Natural killer cell treated with Interleukin-12 subunit alpha and Interleukin-12 subunit beta and Interleukin-15 and Interleukin-18, amount 100 ng/mL, for 72 hours (primary cell): Measurements from ENCODE around the gene BSPRY. TPM values are rescaled to one million over a fixed set of nuclear protein-coding genes. Genes with fewer than 3 reads are reported as not detected.

Experiments used
- ATAC-seq, 2 donors: fragments of 150-1000 bp; cut with Tn5 transposase in 1 of 2; sonication (Bioruptor Pico), chemical (Tn5 transposase) in 1 of 2; 2 replicates each; pipeline ENCODE4 v1.10.0; 2021
- DNase-seq: peaks from one replicate; pipeline ENCODE4 v3.0.0; 2022; ENCODE audit warnings: low spot score
- H3K27ac Mint-ChIP-seq, 2 donors: 1 replicate in 1 of 2; 2 replicates in 1 of 2; pipeline ENCODE4 v1.8.0; 2022; ENCODE audit warnings: mixed read lengths in 2 of 2, mild to moderate bottlenecking in 1 of 2, moderate library complexity in 1 of 2
- H3K27me3 Mint-ChIP-seq, 2 donors: 1 replicate in 1 of 2; 2 replicates in 1 of 2; pipeline ENCODE4 v1.8.0; 2022; ENCODE audit warnings: mixed read lengths in 2 of 2
- H3K36me3 Mint-ChIP-seq: one replicate; pipeline ENCODE4 v1.8.0; 2022; ENCODE audit warnings: mixed read lengths
- H3K4me1 Mint-ChIP-seq, 2 donors: 1 replicate in 1 of 2; 2 replicates in 1 of 2; pipeline ENCODE4 v1.8.0; 2022; ENCODE audit warnings: low read depth in 2 of 2, mixed read lengths in 2 of 2, mild to moderate bottlenecking in 1 of 2
- H3K4me3 Mint-ChIP-seq: one replicate; pipeline ENCODE4 v1.8.0; 2022; ENCODE audit warnings: mixed read lengths
- H3K9me3 Mint-ChIP-seq: 2 replicates; pipeline ENCODE4 v1.8.0; 2022; ENCODE audit warnings: mixed read lengths
- total RNA-seq, 2 donors: library from RNA; stranded (reverse); gene quantifications; one replicate each; pipeline ENCODE4 v1.2.3, GENCODE V29; 2022

Gene BSPRY
- total RNA-seq, 2 donors from 2014 or later, result 2.5 to 5.0 TPM

DNA sequence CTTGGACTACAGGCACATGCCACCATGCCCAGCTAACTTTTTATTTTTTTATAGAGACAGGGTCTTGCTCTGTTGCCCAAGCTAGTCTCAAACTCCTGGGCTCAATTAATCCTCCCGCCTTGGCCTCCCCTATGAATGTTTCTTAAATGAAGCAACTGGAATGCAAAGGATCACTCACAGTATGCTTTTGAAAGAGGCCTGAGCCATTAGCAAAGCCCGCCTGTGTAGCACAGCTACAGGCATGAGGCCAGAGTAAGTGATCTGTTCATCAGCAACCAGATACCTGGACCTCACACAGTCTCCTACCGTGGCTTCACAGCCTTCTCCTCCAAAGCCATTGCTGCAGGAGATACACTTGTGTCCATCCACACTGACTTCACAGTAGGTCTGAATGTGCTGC is 29.3 kb upstream of the BSPRY start:
- no peak for ATAC-seq
- H3K4me3 Mint-ChIP-seq, result no peak overlapping the region
- no peaks in the 10 kb centered on the region for H3K4me1 Mint-ChIP-seq
- H3K27me3 Mint-ChIP-seq, result peaks cover 0 to under 1% of the 10 kb centered on the region in 2 donors
- no peaks in the 10 kb centered on the region for H3K36me3 Mint-ChIP-seq
- no peak for DNase-seq
- no peaks in the 10 kb centered on the region for H3K9me3 Mint-ChIP-seq
- no peak overlapping the region for H3K27ac Mint-ChIP-seq

DNA sequence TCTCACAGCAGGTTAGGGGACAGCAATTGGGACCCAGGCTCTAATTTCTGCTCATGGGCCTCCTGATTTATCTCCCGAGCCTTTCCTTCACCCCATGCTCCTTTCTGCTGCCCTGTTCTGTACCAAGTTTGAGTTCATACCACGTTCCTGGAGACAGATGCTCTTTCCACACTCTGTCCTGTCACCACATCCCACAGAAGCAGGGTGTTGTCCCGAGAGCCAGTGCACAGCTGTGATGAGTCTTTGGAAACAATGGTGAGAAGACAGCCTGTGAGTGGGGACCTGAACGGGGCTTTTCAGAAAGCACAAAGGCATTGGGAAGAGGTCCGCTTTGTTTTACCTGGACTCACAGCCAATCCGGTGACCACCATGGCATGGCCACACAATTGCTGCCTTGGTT is 26.7 kb upstream of the BSPRY start:
- Mint-ChIP-seq H3K27ac (no peak overlapping the region), H3K9me3 (no peaks in the 10 kb centered on the region), H3K27me3 (no peaks in the 10 kb centered on the region), H3K4me3 (no peak overlapping the region), H3K36me3 (no peaks in the 10 kb centered on the region), H3K4me1 (no peaks in the 10 kb centered on the region)
- ATAC-seq, result no peak
- no peak for DNase-seq

DNA sequence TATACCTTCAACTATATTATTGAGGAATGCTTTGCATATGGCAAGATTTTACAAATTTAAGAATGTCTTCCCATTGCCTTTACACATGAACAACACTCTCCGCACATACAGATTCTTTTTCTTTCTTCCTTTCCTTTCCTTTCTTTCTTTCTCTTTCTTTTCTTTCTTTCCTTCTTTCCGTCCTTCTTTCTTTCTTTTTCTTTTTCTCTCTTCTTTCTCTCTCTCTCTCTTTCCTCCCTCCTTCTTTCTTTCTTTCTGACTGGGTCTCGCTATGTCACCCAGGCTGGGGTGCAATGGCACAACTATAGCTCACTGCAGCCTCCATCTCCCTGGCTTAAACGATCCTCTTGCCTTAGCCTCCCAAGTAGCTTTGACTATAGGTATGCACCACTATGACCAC is 23.1 kb upstream of the BSPRY start:
- no peaks in the 10 kb centered on the region for H3K27me3 Mint-ChIP-seq
- ATAC-seq (no peak), DNase-seq (no peak)
- H3K4me3 Mint-ChIP-seq, result no peak overlapping the region
- no peaks in the 10 kb centered on the region for H3K36me3 Mint-ChIP-seq
- no peaks in the 10 kb centered on the region for H3K4me1 Mint-ChIP-seq
- H3K27ac Mint-ChIP-seq, result no peak overlapping the region
- no peaks in the 10 kb centered on the region for H3K9me3 Mint-ChIP-seq

DNA sequence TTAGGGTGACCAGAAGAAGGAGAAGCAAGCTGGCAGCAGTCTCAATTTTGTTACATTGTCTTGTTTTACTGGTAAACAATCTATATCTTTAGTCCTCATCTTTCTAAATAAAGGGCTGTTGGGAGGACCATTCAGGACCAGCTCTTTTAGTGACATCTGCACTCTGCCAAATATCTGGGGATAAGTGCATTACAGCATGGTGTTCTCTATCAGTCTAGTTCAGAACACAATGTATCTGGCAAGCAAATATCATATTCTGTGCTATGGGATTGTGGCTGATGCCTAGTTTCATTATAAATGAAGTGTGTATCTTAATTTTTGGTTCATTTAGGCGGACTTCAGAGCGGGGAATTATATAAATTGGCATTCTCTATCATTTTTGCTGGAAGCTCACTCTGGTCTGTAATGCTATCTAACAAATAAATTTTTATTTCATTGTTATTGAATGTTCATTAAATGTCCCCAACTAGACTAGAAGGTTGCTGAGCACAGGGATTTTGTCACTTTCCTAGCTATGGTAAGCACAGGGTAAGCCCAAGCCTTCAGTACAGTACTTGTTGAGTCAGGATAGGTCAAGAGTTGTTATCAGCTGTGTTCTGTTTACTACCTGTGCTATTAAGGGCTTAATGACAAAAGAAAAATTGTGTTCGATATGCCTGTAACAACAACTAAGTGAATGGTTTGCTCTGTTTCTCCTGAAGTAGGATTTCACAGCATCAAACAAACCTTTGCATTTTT is 21.1 kb upstream of the BSPRY start:
- H3K27me3 Mint-ChIP-seq, result no peaks in the 10 kb centered on the region
- DNase-seq (no peak), ATAC-seq (no peak)
- no peaks in the 10 kb centered on the region for H3K9me3 Mint-ChIP-seq
- no peak overlapping the region for H3K27ac Mint-ChIP-seq
- H3K4me1 Mint-ChIP-seq, result no peaks in the 10 kb centered on the region
- no peaks in the 10 kb centered on the region for H3K36me3 Mint-ChIP-seq
- no peak overlapping the region for H3K4me3 Mint-ChIP-seq

DNA sequence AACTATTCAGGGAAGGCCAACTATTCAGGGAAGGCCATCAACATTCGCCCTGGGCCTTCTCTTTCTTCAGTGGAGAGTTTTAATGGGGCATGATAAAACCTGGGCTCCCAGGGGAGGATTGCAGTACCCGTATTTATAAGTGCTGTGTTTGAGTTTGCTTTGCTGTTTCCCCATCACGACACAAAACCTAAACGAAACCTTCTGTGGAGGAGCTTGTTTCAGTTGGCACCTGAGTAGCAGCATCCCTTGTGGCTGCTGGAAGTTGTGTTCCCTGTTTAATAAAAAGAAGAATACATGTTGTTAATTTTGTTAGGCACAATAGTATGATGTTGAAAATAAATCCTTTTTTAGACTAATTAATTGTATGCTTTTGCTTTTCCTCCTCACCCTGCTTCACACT is 17.6 kb upstream of the BSPRY start:
- Mint-ChIP-seq H3K4me3 (no peak overlapping the region), H3K27me3 (peaks cover 0 to 2% of the 10 kb centered on the region in 2 donors), H3K4me1 (no peaks in the 10 kb centered on the region), H3K27ac (no peak overlapping the region), H3K9me3 (no peaks in the 10 kb centered on the region), H3K36me3 (no peaks in the 10 kb centered on the region)
- no peak for DNase-seq
- ATAC-seq, result no peak

DNA sequence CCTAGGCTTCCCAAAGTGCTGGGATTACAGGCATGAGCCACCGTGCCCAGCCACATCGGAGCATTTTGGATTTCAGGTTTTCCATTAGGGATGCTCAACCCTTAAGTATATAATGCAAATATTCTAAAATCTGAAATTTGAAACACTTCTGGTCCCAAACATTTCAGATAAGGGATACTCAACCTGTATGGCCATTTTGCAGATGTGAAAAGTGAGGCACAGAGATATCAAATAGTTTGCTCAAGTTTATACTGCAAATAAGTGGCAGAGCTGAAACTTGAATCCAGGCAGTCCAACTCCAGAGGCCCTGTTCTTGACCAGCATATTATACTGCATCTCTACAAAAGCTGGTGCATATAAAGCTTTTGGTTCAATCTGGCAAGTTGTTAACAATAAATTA is 11.6 kb upstream of the BSPRY start:
- Mint-ChIP-seq H3K36me3 (no peaks in the 10 kb centered on the region), H3K27ac (no peak overlapping the region), H3K4me1 (peaks cover 8 to 20% of the 10 kb centered on the region in 2 donors), H3K4me3 (no peak overlapping the region), H3K9me3 (no peaks in the 10 kb centered on the region), H3K27me3 (peaks cover 0 to 7% of the 10 kb centered on the region in 2 donors)
- DNase-seq (no peak), ATAC-seq (no peak)

DNA sequence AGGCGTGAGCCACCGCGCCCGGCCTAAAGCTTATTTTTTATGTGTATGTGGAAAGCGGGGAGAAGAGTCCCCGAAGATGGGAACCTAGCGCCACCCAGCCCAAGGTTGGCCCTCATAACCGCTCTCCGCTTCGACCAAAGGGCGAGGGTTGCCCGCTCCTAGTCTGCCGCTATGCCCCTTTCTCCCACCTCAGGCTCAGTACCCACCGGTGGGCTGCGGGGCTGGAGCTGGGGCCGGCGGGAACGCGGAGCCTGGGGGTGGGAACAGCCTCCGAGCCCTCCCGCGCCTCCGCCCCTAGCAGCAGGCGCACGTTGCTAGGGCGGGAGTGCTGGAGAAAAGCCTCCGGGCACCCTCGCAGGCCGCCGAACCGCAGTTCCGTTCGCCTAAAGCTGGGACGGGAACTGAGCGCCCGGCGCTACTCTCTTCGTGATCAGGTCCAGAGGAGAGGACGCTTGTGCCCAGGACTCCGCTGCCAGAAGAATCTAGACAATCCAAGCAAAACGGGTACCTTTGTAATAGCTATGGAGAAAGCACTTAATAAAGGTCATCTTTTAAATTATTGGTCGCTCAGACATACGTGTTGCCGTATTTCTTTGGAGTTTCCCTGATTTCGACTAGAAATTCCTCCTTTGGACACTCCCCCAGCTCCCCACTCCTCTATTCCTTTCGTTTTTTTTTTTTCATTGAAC is 9.2 kb upstream of the BSPRY start, which contains the start of gene WDR31:
Gene WDR31 (minus strand): TSS at position 265 of the 689 bp plus-strand sequence. CDS start 8,253 bp downstream, outside the sequence.
- H3K9me3 Mint-ChIP-seq, result no peaks in the 10 kb centered on the region
- H3K4me1 Mint-ChIP-seq, result peaks cover 15 to 23% of the 10 kb centered on the region in 2 donors
- peak; percentile 99 for ATAC-seq
- no peaks in the 10 kb centered on the region for H3K36me3 Mint-ChIP-seq
- peak within 1 kb of the TSS; percentile 80 for H3K4me3 Mint-ChIP-seq
- peaks cover 0 to 5% of the 10 kb centered on the region in 2 donors for H3K27me3 Mint-ChIP-seq
- H3K27ac Mint-ChIP-seq, result peak within 1 kb of the TSS in 1 of 2 donors; percentile 45
- peak; percentile 88 for DNase-seq

DNA sequence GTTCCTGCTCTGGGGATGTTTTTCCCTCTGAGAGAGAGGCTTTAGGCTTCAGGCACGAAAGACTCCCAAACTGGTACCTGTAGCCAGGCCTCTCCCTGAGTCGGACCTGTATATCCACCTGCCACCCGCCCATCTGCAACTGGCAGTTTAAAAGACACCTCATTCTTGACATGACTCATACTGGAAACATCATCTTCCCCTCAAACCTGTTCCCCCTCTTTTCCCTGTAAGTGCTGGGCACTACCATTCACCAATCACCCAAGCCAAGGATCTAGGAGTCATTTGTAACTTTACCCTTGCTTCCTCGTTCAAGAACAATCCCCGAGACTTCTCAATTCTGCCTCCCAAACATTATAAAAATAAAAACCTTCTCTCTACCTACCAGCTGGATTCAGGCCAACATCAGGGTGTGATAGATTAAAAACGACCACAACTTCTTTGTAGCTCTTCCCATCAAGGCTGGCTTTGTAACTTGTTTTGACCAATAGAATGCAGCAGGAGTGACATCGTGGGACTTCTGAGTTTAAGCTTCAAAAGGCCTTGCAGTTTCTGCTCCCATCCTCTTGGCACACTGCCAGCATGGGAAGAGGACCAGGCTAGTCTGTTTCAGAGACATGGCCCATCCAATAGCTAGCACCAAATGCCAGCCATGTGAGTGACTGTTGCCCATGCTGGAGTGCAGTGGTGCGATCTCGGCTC is 7.5 kb upstream of the BSPRY start:
- no peaks in the 10 kb centered on the region for H3K36me3 Mint-ChIP-seq
- H3K4me1 Mint-ChIP-seq, result peaks cover 15 to 25% of the 10 kb centered on the region in 2 donors
- no peak overlapping the region for H3K27ac Mint-ChIP-seq
- H3K9me3 Mint-ChIP-seq, result no peaks in the 10 kb centered on the region
- peaks cover 0 to 5% of the 10 kb centered on the region in 2 donors for H3K27me3 Mint-ChIP-seq
- H3K4me3 Mint-ChIP-seq, result peak overlapping the region; percentile 80
- DNase-seq (no peak), ATAC-seq (no peak)

DNA sequence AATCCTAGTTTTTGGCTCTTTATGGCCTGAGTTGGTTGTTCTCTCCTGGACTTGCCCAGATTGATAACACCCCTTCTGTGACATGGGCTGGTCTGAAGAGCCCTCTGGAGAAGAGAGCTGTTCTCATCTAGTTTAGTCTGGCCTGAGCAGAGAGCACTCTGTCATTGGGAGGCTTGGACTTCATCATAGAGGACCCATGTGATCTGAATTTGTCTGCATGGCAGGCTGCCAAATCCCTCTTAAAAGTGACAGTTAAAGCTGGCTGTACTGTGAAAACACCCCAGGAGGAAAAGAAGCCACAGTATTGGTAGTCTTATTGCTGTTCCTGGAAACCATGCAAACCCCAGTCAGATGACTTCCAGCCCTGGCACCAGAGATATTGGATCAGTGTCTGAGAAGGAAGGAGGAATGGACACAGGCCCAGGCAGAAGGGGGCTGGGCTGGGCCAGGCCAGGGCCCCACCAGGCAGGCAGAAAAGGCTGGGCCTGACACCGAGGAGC is 5.6 kb upstream of the BSPRY start:
- Mint-ChIP-seq H3K27me3 (peaks cover 0 to 5% of the 10 kb centered on the region in 2 donors), H3K36me3 (no peaks in the 10 kb centered on the region), H3K27ac (peak overlapping the region in 1 of 2 donors; percentile 19), H3K9me3 (no peaks in the 10 kb centered on the region), H3K4me3 (no peak overlapping the region), H3K4me1 (peaks cover 20 to 36% of the 10 kb centered on the region in 2 donors)
- ATAC-seq (no peak), DNase-seq (no peak)

DNA sequence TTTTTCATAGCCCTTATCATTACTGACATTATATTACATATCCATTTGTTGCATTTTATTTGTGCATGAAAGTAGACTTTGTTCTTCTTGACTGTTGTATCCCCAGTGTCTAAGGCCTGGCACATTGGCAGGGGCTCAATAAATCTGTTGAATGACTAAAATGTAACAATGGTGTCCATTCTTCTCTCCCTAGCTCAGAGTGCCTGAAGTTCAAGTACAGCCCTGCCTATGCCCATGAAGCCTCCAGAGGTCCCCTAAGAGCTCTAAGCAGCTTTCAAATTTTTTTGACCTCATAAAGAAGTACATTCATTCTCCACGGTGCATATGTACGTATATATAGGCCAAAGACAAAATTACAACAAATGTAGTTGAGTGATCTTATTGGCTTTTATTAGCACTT is 4.2 kb upstream of the BSPRY start:
- H3K27ac Mint-ChIP-seq, result peak overlapping the region; percentile 17 to 18
- no peaks in the 10 kb centered on the region for H3K9me3 Mint-ChIP-seq
- DNase-seq (no peak), ATAC-seq (no peak)
- no peaks in the 10 kb centered on the region for H3K27me3 Mint-ChIP-seq
- H3K4me1 Mint-ChIP-seq, result peaks cover 23 to 32% of the 10 kb centered on the region in 2 donors
- no peaks in the 10 kb centered on the region for H3K36me3 Mint-ChIP-seq
- no peak overlapping the region for H3K4me3 Mint-ChIP-seq

DNA sequence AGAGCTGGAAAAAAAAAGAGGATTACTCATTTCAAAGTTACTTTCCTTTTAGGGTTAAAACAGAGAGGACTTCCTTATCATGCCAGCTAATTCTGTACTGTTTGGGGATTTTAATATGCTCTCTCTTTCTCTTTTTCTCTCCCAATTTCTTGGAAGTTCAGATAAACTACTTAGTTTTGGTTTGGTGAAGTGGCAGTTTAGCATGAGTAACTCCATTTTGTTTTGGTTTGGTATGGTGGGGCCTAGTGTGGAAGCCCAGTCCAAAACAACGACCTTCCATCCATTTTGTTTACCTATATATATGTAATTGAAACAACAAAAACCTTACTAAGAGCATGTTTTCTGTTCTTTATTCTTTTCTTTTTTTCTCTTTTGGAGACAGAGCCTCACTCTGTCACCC is 3.7 kb upstream of the BSPRY start:
- ATAC-seq, result no peak
- Mint-ChIP-seq H3K4me1 (peaks cover 23 to 32% of the 10 kb centered on the region in 2 donors), H3K27me3 (no peaks in the 10 kb centered on the region), H3K27ac (peak overlapping the region; percentile 17 to 18), H3K9me3 (no peaks in the 10 kb centered on the region), H3K4me3 (no peak overlapping the region), H3K36me3 (no peaks in the 10 kb centered on the region)
- DNase-seq, result no peak

DNA sequence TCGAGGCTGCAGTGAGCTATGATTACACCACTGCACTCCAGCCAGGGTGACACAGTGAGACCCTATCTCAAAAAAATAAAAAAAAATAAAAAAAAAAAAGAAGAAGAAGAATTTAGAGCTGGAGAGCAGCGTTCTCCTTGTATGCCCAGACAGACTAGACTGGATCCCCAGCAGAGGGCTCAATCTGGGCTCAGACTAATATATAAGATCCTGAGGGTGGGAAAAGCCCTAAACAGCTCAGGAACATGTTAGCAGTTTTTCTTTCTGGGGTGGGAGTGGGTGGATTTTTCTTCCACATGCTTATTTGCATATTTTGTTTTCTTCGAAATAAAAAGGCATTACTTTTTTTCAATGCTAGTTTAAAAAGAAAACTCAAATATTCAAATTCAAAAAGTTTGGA is 904 bp upstream of the BSPRY start:
- Mint-ChIP-seq H3K27me3 (no peaks in the 10 kb centered on the region), H3K9me3 (no peaks in the 10 kb centered on the region), H3K4me1 (peaks cover 30 to 34% of the 10 kb centered on the region in 2 donors), H3K4me3 (no peak overlapping the region), H3K27ac (peak overlapping the region; percentile 60 to 74), H3K36me3 (no peaks in the 10 kb centered on the region)
- ATAC-seq (no peak), DNase-seq (no peak)

DNA sequence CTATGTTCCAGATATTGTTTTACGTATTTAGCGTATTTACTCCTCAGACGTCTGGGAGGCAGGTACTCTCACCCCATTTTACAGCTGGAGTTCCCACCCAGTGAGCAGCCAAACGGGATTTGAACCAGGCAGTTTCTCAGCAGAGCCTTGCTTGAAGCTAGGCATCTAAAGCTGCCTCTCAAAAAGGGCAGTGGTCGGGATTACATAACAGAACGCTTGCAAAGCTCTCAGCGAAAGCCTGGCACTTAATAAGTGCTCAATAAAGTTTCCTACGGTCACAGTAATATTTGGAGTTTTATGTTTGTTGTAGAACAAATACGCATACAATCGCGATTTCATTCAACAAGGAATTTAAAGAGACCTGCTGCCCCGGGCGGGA is 286 bp upstream of the BSPRY start:
- ATAC-seq (no peak), DNase-seq (no peak)
- no peaks in the 10 kb centered on the region for H3K27me3 Mint-ChIP-seq
- H3K4me3 Mint-ChIP-seq, result peak overlapping the region; percentile 72
- H3K9me3 Mint-ChIP-seq, result no peaks in the 10 kb centered on the region
- peaks cover 30 to 34% of the 10 kb centered on the region in 2 donors for H3K4me1 Mint-ChIP-seq
- peak overlapping the region in 1 of 2 donors; percentile 47 for H3K27ac Mint-ChIP-seq
- H3K36me3 Mint-ChIP-seq, result no peaks in the 10 kb centered on the region
